Non-pigmented ciliary epithelial cell (primary cell): ENCODE data around the gene PAGR1.
"Not testable (repeated sequence)": the region's sequence is repeated elsewhere in the genome, so short reads cannot be mapped to it uniquely, and the experiment has no call there.

ENCODE experiments used
- DNase-seq: peaks from one replicate; pipeline ENCODE4 v3.0.0-alpha.2; 2010; ENCODE audit warnings: low read depth

PAGR1 gene

GRCh38 chr16:29791845-29792807 is 23.8 kb upstream of the PAGR1 start:
- no peak for DNase-seq

- not testable (repeated sequence) for DNase-seq
Observed at GRCh38 chr16:29793153-29793552, 22.8 kb upstream of the PAGR1 start.

- no peak for DNase-seq
Observed at GRCh38 chr16:29794231-29794710, 21.7 kb upstream of the PAGR1 start.

GRCh38 chr16:29802416-29802935 is 13.5 kb upstream of the PAGR1 start:
- DNase-seq: no peak

GRCh38 chr16:29804020-29804419 is 11.9 kb upstream of the PAGR1 start:
- DNase-seq: no peak

- DNase-seq: no peak
Observed at GRCh38 chr16:29804455-29805231, 11.3 kb upstream of the PAGR1 start.

- DNase-seq: peak; percentile 81
Observed at GRCh38 chr16:29805232-29806098, 10.5 kb upstream of the PAGR1 start.

GRCh38 chr16:29806099-29806579 is 9.8 kb upstream of the PAGR1 start, which contains the start of gene MAZ:
Gene MAZ (plus strand): TSS chr16:29806529. CDS start chr16:29806702, 173 bp downstream.
- DNase-seq: no peak

GRCh38 chr16:29806641-29807425 is 9.1 kb upstream of the PAGR1 start:
- DNase-seq: no peak

- peak; percentile 67 for DNase-seq
Observed at GRCh38 chr16:29807426-29808218, 8.3 kb upstream of the PAGR1 start.

- DNase-seq: no peak
Observed at GRCh38 chr16:29808219-29808900, 7.6 kb upstream of the PAGR1 start.

- no peak for DNase-seq
Observed at GRCh38 chr16:29809031-29809747, 6.8 kb upstream of the PAGR1 start.

- no peak for DNase-seq
Observed at GRCh38 chr16:29809850-29810698, 5.9 kb upstream of the PAGR1 start.

GRCh38 chr16:29810699-29811169 is 5.2 kb upstream of the PAGR1 start:
- DNase-seq: no peak

GRCh38 chr16:29811170-29811895 is 4.6 kb upstream of the PAGR1 start:
- DNase-seq: peak; percentile 90

GRCh38 chr16:29811896-29812665 is 3.9 kb upstream of the PAGR1 start, which contains the start of gene PRRT2:
Gene PRRT2 (plus strand): TSS chr16:29812193. CDS start chr16:29813055, 862 bp downstream.
- DNase-seq: no peak
